ENCODE measurements around the gene KCNQ5.

The KCNQ5 gene

GRCh38 chr6:72683797-72684196, 61.9 kb downstream of the KCNQ5 start:
- peak; percentile 23 for DNase-seq

- DNase-seq, result no peak
These were observed 67.5 kb downstream of the KCNQ5 start for GRCh38 chr6:72689107-72689954.

GRCh38 chr6:72691249-72691648, 69.4 kb downstream of the KCNQ5 start:
- DNase-seq, result no peak

- no peak for DNase-seq
These were observed 74.2 kb downstream of the KCNQ5 start for GRCh38 chr6:72696055-72696454.

GRCh38 chr6:72699159-72699558, 77.3 kb downstream of the KCNQ5 start:
- no peak for DNase-seq

- DNase-seq, result no peak
These were observed 80.6 kb downstream of the KCNQ5 start for GRCh38 chr6:72702421-72702820.

- DNase-seq, result no peak
These were observed 81.2 kb downstream of the KCNQ5 start for GRCh38 chr6:72703093-72703492.

GRCh38 chr6:72704979-72705378, 83.1 kb downstream of the KCNQ5 start:
- no peak for DNase-seq

- no peak for DNase-seq
These were observed 87.6 kb downstream of the KCNQ5 start for GRCh38 chr6:72709431-72709830.

- no peak for DNase-seq
These were observed 89.9 kb downstream of the KCNQ5 start for GRCh38 chr6:72711731-72712130.

GRCh38 chr6:72712910-72713309, 91.0 kb downstream of the KCNQ5 start:
- no peak for DNase-seq

GRCh38 chr6:72715119-72715518, 93.3 kb downstream of the KCNQ5 start:
- no peak for DNase-seq

GRCh38 chr6:72716916-72717315, 95.1 kb downstream of the KCNQ5 start:
- DNase-seq, result no peak

GRCh38 chr6:72720464-72720863, 98.6 kb downstream of the KCNQ5 start:
- DNase-seq, result no peak

GRCh38 chr6:72721346-72721745, 99.5 kb downstream of the KCNQ5 start:
- no peak for DNase-seq

- DNase-seq, result no peak
These were observed 102.7 kb downstream of the KCNQ5 start for GRCh38 chr6:72724545-72724944.

GRCh38 chr6:72728706-72729343, 107.0 kb downstream of the KCNQ5 start:
- DNase-seq, result no peak

- DNase-seq, result no peak
These were observed 111.2 kb downstream of the KCNQ5 start for GRCh38 chr6:72733045-72733444.

GRCh38 chr6:72738091-72738490, 116.2 kb downstream of the KCNQ5 start:
- no peak for DNase-seq

GRCh38 chr6:72739368-72739779, 117.5 kb downstream of the KCNQ5 start:
- peak; percentile 43 for DNase-seq

GRCh38 chr6:72740135-72740534, 118.3 kb downstream of the KCNQ5 start:
- DNase-seq, result peak; percentile 71

- no peak for DNase-seq
These were observed 119.2 kb downstream of the KCNQ5 start for GRCh38 chr6:72741083-72741482.

GRCh38 chr6:72742001-72742673, 120.3 kb downstream of the KCNQ5 start:
- no peak for DNase-seq

- no peak for DNase-seq
These were observed 124.4 kb downstream of the KCNQ5 start for GRCh38 chr6:72746276-72746675.

Data from activated CD4-positive, alpha-beta T cell treated with anti-CD3 and anti-CD28 coated beads, Interleukin-10, Interleukin-2, amounts not matched to agents 100 ng/mL and 50 ng/mL, durations not matched to agents 16 hours and 8 hours (primary cell).